H7 (cell line): ENCODE measurements around the gene WWP2. TPM values are rescaled to one million over a fixed set of nuclear protein-coding genes. Genes with fewer than 3 reads are reported as not detected.
"Not testable (repeated sequence)": the region's sequence is repeated elsewhere in the genome, so short reads cannot be mapped to it uniquely, and the experiment has no call there.

Source experiments
- DNase-seq: peaks from one replicate; pipeline ENCODE4 v3.0.0; 2012
- H3K27me3 ChIP-seq: 2 replicates; pipeline ENCODE4 v1.6.0; 2011; ENCODE audit warnings: mild to moderate bottlenecking, low read length; ENCODE audit not compliant: control insufficient read depth, insufficient read depth
- H3K36me3 ChIP-seq: replicated peaks from 2 replicates; pipeline ENCODE4 v1.5.1; 2011; ENCODE audit warnings: low read length; ENCODE audit not compliant: control insufficient read depth, insufficient read depth
- H3K4me3 ChIP-seq: 2 replicates; pipeline ENCODE4 v1.5.1; 2011; ENCODE audit warnings: low read depth, mild to moderate bottlenecking, control low read depth, low read length, moderate library complexity; ENCODE audit not compliant: insufficient read depth
- total RNA-seq: library from RNA; depleted of rRNA; stranded (reverse); fragments of >200 nt; shearing (Covaris generic); gene quantifications from 2 replicates; pipeline ENCODE4 v1.2.3, GENCODE V29; 2014

WWP2 gene
- total RNA-seq, 1 experiment from 2014 or later, result 28.3 TPM

DNA sequence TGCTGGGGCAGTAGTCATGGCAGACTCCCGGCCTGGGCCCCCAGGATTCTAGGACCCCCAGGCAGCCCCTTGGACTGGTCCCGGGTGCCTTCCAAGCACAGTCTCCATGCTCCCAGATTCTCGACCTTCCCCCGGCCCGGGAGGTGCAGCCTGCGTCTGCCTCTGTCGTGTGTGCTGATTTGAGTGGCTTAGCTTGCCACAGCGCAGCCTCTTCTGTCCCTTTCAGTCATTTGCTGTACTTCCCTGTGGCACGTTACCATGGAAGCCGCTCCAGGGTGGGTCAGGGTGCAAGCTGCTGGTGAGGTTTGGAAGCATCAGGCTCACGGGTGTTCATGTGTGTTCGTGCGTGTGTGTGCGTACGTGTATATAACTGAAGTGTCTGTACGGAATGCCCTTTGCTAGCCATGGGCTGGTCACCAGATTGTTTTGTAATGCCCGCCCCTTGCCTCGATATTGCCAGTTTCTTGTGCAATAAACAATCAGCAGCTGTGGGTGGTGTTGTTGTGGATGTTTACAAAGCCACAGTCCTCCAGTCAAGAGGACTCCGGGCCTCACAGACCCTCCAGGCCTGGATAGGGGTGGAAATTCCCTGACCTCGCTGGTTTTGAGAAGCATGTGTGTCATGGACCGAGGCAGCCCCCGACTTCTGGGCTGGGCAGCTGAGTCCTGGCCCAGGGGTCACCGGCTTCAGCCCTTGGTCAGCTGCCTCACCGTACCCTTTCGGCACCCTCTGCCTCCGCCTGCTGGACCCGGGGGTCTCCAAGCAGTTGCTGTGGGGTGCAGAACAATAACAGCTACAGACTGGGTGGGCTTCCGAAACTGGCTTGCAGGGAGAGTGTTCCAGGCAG, 179.3 kb downstream of the WWP2 start:
- Histone ChIP-seq H3K4me3 (no peak overlapping the region), H3K27me3 (no peaks in the 10 kb centered on the region), H3K36me3 (peaks cover 3% of the 10 kb centered on the region)
- no peak for DNase-seq

DNA sequence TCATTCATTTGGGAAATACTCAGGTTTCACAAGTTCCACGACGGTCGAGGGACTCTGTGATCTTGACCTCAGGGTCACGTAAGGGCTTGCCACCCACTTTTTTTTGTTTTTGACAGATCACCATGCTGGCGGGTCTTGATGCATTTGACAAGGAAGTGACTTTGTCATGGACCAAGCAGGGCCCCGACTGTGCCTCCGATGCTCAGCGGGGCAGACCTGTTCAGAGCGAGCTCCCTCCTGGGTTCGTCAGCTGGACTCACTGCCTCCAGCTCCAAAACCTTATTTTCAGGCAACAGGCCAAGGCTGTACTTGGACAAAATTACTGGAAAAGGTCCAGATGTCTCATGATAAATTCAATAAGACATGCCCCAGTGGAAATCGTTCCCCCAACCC, 180.0 kb downstream of the WWP2 start:
- Histone ChIP-seq H3K36me3 (peaks cover 1% of the 10 kb centered on the region), H3K4me3 (no peak overlapping the region), H3K27me3 (no peaks in the 10 kb centered on the region)
- no peak for DNase-seq

DNA sequence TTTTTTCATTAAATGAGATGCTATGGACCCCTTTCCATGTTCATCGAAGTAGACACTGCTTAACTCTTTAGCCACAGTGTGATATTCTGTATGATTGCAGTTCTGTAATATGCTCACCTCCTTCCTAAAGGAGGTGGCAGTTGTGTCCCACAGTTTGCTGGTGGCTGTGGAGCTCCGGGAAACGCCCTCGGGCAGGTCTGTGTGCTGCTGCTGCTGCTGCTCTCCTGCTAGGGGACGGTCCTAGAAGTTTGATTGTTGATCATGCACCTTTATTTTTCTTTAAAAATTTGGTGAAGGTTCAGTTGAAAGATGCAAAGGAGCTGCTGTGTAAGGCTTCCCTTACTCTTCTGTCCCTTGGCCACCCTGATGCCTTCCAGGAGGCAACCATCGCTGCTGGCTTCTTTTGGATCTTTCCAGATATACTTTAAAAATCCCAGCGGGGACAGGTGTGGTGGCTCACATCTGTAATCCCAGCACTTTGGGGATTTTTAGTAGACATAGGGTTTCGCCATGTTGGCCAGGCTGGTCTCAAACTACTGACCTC, 180.6 kb downstream of the WWP2 start:
- peaks cover 1% of the 10 kb centered on the region for H3K36me3 ChIP-seq
- no peak overlapping the region for H3K4me3 ChIP-seq
- no peaks in the 10 kb centered on the region for H3K27me3 ChIP-seq
- no peak for DNase-seq

DNA sequence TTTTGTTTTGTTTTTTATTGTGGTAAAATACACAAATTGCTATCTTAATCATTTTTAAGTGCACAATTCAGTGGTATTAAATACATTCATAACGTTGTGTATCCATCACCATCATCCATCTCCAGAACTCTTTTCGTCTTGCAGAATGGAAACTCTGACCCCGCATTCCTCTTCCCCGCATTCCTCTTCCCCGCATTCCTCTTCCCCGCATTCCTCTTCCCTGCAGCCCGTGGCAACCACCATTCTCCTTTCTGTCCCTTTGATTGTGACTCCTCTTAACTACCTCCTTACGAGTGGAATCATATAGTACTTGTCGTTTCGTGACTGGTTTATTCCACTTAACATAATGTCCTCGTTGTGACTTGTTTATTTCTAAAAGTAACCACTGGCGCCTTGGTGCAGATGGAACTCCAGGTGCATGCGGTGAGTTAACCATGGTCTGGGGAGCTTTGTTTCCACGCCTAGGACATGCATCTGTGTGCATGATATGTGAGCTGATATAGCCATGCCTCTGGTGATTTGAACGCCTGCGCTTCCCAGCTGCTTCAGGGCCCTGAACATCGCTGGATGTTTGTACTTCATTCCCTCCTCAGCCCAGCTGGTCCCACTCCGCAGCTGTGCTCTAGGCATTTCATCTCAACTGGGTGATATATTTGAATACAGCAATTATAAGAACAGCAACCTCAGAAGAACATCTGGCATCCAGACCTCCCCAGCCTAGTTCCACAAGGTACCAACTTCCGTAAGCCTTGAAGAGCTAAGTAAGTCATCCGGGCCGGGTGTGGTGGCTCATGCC, 181.3 kb downstream of the WWP2 start:
- not testable (repeated sequence) for H3K27me3 ChIP-seq, DNase-seq, H3K4me3 ChIP-seq, H3K36me3 ChIP-seq

DNA sequence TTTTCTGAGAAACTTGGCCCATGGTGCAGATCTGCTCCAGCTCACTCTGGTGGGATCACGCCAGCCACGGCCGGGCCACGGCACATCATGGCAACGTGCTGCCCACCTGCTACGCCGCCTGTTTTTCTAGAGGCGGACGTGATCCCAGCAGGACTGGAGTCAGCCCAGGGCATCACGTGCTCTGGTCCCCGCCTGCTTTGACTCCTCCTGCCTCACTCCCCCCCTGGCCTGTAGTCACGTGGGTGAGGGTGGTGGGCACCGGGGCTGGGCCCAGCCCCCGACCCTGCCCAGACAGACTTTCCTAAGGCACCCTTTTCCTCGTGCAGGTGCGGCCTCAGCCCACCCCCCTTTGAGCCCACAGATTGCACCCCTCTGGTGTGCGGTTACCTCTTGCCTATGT, 188.3 kb downstream of the WWP2 start:
- not testable (repeated sequence) for H3K36me3 ChIP-seq, H3K27me3 ChIP-seq, DNase-seq, H3K4me3 ChIP-seq

DNA sequence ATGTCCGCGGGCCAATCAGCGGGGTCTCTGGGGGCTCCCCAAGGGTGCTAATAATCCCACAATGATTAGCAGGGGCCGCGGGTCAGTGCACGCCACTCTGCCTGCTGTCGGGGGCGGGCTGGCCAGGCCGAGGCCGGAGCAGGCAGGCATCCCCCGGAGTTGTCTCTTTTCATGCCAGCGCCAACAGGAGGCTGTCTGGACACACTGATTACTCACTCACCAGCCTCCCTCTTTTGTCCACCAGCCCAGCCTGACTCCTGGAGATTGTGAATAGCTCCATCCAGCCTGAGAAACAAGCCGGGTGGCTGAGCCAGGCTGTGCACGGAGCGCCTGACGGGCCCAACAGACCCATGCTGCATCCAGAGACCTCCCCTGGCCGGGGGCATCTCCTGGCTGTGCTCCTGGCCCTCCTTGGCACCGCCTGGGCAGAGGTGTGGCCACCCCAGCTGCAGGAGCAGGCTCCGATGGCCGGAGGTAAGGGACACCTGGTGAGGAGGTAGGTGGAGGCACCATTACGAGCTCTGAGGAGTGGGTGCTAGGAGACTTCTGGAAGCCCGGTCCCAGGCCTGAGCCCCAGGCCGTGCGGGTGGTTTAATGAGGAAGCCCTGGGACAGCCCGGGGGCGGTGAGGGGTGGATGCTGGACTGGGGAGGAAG, 189.0 kb downstream of the WWP2 start, which contains the start of gene CLEC18A:
TSS of gene CLEC18A (plus strand) at position 318 of the 655 bp plus-strand sequence. CDS start at position 351, 33 bp downstream.
- not testable (repeated sequence) for H3K27me3 ChIP-seq, H3K36me3 ChIP-seq, H3K4me3 ChIP-seq, DNase-seq

DNA sequence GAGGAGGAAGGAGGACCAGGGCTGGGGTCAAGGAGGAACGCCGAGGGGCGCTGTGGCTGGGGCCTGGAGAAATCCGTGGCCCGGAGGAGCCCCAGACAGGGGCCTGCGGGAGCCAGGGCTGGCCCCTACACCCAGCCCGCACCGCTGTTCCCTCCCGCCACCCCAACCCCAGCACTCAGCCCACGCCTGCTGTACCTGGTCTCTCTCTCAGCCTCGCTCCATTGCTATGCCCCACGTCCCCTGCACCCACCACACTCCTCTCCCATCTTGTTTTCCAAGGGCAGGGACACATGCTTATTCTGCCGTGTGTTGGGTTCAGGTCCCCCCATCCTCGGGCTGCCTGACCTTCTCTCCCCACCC, 189.5 kb downstream of the WWP2 start:
- DNase-seq, H3K36me3 ChIP-seq, H3K4me3 ChIP-seq, H3K27me3 ChIP-seq: not testable (repeated sequence)

DNA sequence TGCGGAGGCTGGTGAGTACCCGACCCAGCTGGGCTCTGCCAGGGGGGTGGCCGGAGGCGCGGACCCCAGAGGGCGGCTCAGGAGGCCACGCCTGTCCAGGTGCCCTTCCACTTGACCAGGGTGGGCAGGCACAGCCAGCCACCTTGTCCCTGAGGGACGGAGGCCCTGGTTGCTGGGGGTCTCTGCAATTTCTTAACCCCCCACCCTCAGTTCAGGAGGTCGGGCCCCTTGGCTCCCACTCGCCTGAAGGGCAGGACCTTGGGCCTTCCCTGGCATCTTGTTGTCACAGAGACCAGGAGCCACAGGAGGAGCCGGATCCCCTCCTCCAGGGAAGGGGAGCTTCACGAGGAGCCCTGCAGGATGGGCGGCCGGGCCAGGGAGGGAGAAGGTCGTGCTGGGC, 190.0 kb downstream of the WWP2 start:
- not testable (repeated sequence) for H3K27me3 ChIP-seq, H3K4me3 ChIP-seq, DNase-seq, H3K36me3 ChIP-seq

DNA sequence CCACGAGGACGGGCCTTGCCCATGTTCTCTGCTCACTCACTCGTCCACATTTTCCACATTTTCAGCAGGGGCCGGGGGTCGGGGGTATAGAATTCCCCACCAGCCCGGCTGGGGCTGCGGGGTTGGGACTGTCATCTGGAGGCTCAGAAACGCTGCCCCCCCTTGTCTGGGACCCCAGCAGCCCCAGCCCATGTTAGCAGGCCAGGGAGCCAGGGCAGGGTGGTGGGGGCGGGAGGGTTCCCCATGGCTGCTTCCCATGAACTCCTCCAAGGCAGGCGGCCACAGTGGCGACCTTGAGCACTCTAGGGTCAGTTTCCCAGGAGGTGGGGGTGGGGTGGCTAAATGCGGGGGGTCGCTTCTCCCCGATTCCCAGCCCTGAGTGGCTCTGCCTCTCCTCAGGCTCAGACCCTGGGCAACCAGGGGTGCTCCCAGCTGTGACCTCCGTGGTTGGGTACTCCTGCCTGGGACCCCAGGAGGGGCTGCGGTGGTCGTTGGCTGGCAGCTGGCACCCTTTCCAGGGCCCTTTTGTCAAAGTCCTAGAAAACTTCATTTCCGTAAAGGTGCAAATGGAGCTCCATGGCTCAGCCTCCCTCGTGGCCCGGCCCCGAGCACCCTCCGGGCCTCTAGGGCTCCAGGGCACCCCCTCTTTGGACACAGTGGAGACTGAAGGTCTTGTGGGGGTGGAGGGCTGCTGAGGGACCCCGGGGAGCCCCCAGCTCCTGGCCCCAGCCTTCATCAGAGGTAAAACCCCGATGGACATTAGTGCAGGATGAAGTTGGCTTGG, 190.6 kb downstream of the WWP2 start:
- not testable (repeated sequence) for H3K36me3 ChIP-seq, DNase-seq, H3K4me3 ChIP-seq, H3K27me3 ChIP-seq

DNA sequence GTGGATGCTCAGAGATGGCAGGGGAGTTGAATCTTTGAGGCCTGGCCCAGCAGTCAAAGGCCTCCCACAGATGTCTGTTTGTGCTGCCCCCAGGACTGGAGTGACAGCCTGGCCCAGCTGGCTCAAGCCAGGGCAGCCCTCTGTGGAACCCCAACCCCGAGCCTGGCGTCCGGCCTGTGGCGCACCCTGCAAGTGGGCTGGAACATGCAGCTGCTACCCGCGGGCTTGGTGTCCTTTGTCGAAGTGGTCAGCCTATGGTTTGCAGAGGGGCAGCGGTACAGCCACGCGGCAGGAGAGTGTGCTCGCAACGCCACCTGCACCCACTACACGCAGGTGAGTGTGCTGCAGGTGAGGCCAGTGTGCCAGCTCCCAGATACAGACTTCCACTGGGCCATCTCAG, 192.1 kb downstream of the WWP2 start:
- not testable (repeated sequence) for DNase-seq

DNA sequence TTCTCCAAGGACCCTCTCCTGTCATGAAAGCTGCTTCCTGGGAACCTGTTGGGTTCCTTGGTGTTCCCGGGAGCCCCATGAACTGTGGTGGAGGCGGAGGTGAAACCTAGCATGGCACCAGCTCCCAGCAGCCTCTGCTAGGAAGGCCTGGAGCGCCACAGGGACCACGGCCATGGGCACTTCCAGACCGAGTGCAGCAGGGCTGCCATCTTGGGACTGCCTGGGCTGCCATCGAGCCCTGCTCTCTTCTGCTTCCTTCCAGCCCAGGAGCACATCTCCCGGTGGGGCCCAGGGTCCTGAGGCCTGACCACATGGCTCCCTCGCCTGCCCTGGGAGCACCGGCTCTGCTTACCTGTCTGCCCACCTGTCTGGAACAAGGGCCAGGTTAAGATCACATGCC, 201.2 kb downstream of the WWP2 start:
- not testable (repeated sequence) for H3K36me3 ChIP-seq, H3K4me3 ChIP-seq, DNase-seq, H3K27me3 ChIP-seq

More for the DNA sequence above, 192.1 kb downstream of the WWP2 start:
- H3K27me3 ChIP-seq, H3K36me3 ChIP-seq, H3K4me3 ChIP-seq: not testable (repeated sequence)

DNA sequence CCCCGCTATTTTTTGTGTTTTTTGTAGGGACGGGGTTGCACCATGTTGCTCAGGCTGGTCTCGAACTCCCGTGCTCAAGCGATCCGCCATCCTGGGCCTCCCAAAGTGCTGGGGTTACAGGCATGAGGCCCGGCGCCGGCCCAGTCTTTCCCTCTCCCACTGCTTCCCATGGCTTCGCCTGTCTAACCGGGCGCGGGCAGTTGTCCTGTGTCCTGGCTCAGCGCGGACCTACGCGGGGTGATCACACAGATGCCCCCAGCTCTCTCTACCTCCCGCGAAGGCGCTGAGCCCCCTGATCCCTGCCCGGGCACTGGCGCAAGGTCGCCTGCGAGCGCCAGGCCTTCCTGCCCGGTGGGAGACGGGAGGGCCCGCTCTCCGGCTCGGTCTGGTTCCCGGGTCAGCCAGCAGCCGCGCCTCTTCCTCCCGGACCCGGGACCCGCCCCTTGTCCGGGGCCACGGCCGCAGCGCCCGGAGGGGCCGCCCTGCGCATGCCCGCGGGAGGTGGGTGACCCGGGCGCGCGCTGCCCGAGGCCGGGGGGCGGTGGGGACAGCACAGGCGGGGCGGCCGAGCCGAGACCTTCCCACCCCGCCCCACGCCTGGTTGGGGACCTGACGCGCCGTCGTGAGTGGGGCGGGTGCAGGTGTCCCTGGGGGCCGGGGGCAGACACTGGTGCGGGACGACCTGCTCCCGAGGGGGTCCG, 203.0 kb downstream of the WWP2 start:
- not testable (repeated sequence) for H3K36me3 ChIP-seq, H3K27me3 ChIP-seq
- peak overlapping the region; percentile 35 for H3K4me3 ChIP-seq
- peak; percentile 93 for DNase-seq

DNA sequence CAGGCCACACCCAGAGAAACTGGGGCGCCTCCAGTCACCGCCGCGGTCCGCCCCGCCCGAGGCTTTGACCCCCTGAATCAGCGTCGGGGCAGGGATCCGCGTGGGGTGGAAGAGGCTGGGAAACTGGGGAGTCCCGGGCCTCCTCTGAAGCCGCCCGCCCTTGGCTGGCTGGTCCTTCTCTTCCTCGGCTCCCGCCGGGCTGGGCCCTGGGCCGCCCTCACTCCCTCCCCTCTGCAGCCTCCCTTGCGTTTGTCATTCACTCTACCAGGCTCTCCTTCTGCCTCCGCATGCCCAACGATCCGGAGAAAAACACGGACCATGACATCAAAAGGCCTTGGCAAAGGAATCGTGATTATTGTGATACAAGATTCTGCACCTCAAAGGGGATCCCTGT, 203.5 kb downstream of the WWP2 start:
- not testable (repeated sequence) for H3K27me3 ChIP-seq, DNase-seq, H3K36me3 ChIP-seq
- H3K4me3 ChIP-seq, result peak overlapping the region; percentile 35; the same call in 1 of the 2 replicates
